HCT116 (cell line): ENCODE data around the gene TIRAP. TPM values are rescaled to one million over a fixed set of nuclear protein-coding genes. Genes with fewer than 3 reads are reported as not detected.
"Not testable (repeated sequence)": the region's sequence is repeated elsewhere in the genome, so short reads cannot be mapped to it uniquely, and the experiment has no call there.

Experiments
- ATAC-seq: fragments of 200-7000 bp; cut with Tn5 transposase; 2 replicates; pipeline ENCODE4 v1.9.1; 2020; ENCODE audit warnings: mild to moderate bottlenecking, moderate library complexity
- BruUV-seq: library from RNA; stranded (reverse); fragments of 400-500 nt; replicated peaks from 2 replicates; lab custom pipeline; 2021; lab: Mats Ljungman, UMichigan
- CTCF ChIA-PET: fragments of 300-600 bp; sonication (Branson Sonifier 250); formaldehyde crosslinking; loops from one replicate; lab custom pipeline; 2021; ENCODE audit warnings: antibody characterized with exemption; lab: Charles Lee
- POLR2A ChIA-PET: fragments of 300-600, 350-600 bp; sonication (Branson Sonifier 250); formaldehyde crosslinking; loops from one replicate; lab custom pipeline; 2021; ENCODE audit warnings: antibody characterized with exemption; lab: Charles Lee
- RAD21 ChIA-PET, 2 experiments: fragments of 300-600 bp; sonication (Branson Sonifier 250); formaldehyde crosslinking; loops; one replicate each; lab custom pipeline; 2023; ENCODE audit warnings: low total read pairs in 2 of 2; ENCODE audit not compliant: uncharacterized antibody in 2 of 2, unreplicated experiment in 2 of 2, low non-redundant PET in 1 of 2; lab: Charles Lee
- DNase-seq: peaks from one replicate; pipeline ENCODE4 v3.0.0-alpha.2; 2010; ENCODE audit warnings: low read depth, low spot score
- H2AFZ ChIP-seq: fragments of 200-600 bp; shearing (Covaris generic), sonication (generic); 2 replicates; pipeline ENCODE4 v1.6.1; 2017; ENCODE audit warnings: low read depth, mixed run types, mixed read lengths, antibody characterized with exemption, low read length; ENCODE audit not compliant: poor library complexity, severe bottlenecking
- H3K27ac ChIP-seq: 2 replicates; pipeline ENCODE4 v1.5.1; 2012; ENCODE audit warnings: low read depth, low read length
- H3K27me3 ChIP-seq: fragments of 200-600 bp; sonication (generic); 2 replicates; pipeline ENCODE4 v1.6.1; 2016; ENCODE audit warnings: mixed run types, low read length, mixed read lengths; ENCODE audit not compliant: insufficient read depth
- H3K36me3 ChIP-seq, 2 experiments: fragments of 200-500 bp in 1 of 2; fragments of 200-600 bp in 1 of 2; sonication (Bioruptor generic) in 1 of 2; sonication (generic) in 1 of 2; 2 replicates each; pipeline versions ENCODE4 v1.5.1 to v1.6.1; 2014 to 2016; ENCODE audit warnings: low read length in 2 of 2, inconsistent platforms in 1 of 2, mixed read lengths in 1 of 2, mixed run types in 1 of 2; ENCODE audit not compliant: insufficient read depth in 2 of 2, control insufficient read depth in 1 of 2
- H3K4me1 ChIP-seq, 2 experiments: fragments of 200-600 bp in 1 of 2; sonication (generic) in 1 of 2; 2 replicates each; pipeline versions ENCODE4 v1.5.1 to v1.6.1; 2012 to 2017; ENCODE audit warnings: low read length in 2 of 2, inconsistent platforms in 1 of 2, mild to moderate bottlenecking in 1 of 2, mixed read lengths in 1 of 2, mixed run types in 1 of 2, moderate library complexity in 1 of 2; ENCODE audit not compliant: insufficient read depth in 2 of 2, control insufficient read depth in 1 of 2
- H3K4me2 ChIP-seq: fragments of 200-600 bp; sonication (generic); 2 replicates; pipeline ENCODE4 v1.6.1; 2017; ENCODE audit warnings: mixed run types, low read length, mixed read lengths
- H3K4me3 ChIP-seq, 2 experiments: fragments of 200-600 bp in 1 of 2; sonication (generic) in 1 of 2; replicated peaks in 1 of 2; 2 replicates each; pipeline ENCODE4 v1.5.1; 2011 to 2016; ENCODE audit warnings: low read length in 2 of 2, control low read depth in 1 of 2, low read depth in 1 of 2, mild to moderate bottlenecking in 1 of 2, mixed read lengths in 1 of 2, mixed run types in 1 of 2
- H3K79me2 ChIP-seq: fragments of 200-600 bp; sonication (generic); 2 replicates; pipeline ENCODE4 v1.6.1; 2017; ENCODE audit warnings: mild to moderate bottlenecking, mixed run types, low read length, moderate library complexity, mixed read lengths; ENCODE audit not compliant: insufficient read depth
- H3K9ac ChIP-seq: fragments of 200-600 bp; sonication (generic); 2 replicates; pipeline ENCODE4 v1.6.1; 2016; ENCODE audit warnings: low read length, mixed read lengths
- H3K9me2 ChIP-seq: fragments of 200-600 bp; sonication (generic), shearing (Covaris generic); 2 replicates; pipeline ENCODE4 v1.6.1; 2017; ENCODE audit warnings: mixed run types, mild to moderate bottlenecking, moderate library complexity; ENCODE audit not compliant: insufficient read depth
- H3K9me3 ChIP-seq, 2 experiments: fragments of 200-500 bp in 1 of 2; fragments of 200-600 bp in 1 of 2; sonication (Bioruptor generic) in 1 of 2; sonication (generic) in 1 of 2; 2 replicates each; pipeline ENCODE4 v1.6.1; 2014 to 2017; ENCODE audit warnings: low read length in 2 of 2, mixed read lengths in 2 of 2, inconsistent platforms in 1 of 2, low read depth in 1 of 2, mild to moderate bottlenecking in 1 of 2, mixed run types in 1 of 2, moderate library complexity in 1 of 2; ENCODE audit not compliant: control insufficient read depth in 1 of 2, insufficient read depth in 1 of 2
- H4K20me1 ChIP-seq: fragments of 200-600 bp; sonication (generic), shearing (Covaris generic); 2 replicates; pipeline ENCODE4 v1.6.1; 2017; ENCODE audit warnings: mixed run types, mild to moderate bottlenecking, moderate library complexity; ENCODE audit not compliant: insufficient read depth
- CBX3 ChIP-seq: IDR thresholded peaks from 2 replicates; pipeline ENCODE4 v1.6.1; 2012; ENCODE audit warnings: low read depth
- EGR1 ChIP-seq: IDR thresholded peaks from 2 replicates; pipeline ENCODE4 v1.6.1; 2012; ENCODE audit warnings: low read depth
- POLR2AphosphoS5 ChIP-seq: IDR thresholded peaks from 2 replicates; pipeline ENCODE4 v1.6.1; 2011; ENCODE audit warnings: mild to moderate bottlenecking, low read depth, low read length, moderate library complexity
- REST ChIP-seq: IDR thresholded peaks from 2 replicates; pipeline ENCODE4 v1.6.1; 2012; ENCODE audit warnings: low read depth
- YY1 ChIP-seq: IDR thresholded peaks from 2 replicates; pipeline ENCODE4 v1.6.1; 2011; ENCODE audit warnings: low read length, low read depth, moderate library complexity, mild to moderate bottlenecking; ENCODE audit not compliant: insufficient replicate concordance; ENCODE audit errors: extremely low read depth
- ZBTB33 ChIP-seq: IDR thresholded peaks from 2 replicates; pipeline ENCODE4 v1.6.1; 2011; ENCODE audit warnings: mild to moderate bottlenecking, low read length, moderate library complexity; ENCODE audit not compliant: insufficient replicate concordance; ENCODE audit errors: extremely low read depth
- ZFX ChIP-seq: fragments of 450-650 bp; IDR thresholded peaks from 2 replicates; pipeline ENCODE4 v1.6.1; 2017
- intact Hi-C: fragments of 100-400 bp; cut with micrococcal nuclease; formaldehyde crosslinking; loops from 2 replicates; pipeline ENCODE4 v1.10.0; 2022
- total RNA-seq: library from RNA; stranded (reverse); gene quantifications from one replicate; pipeline ENCODE4 v1.2.1, GENCODE V29; 2021; ENCODE audit not compliant: unreplicated experiment

Gene TIRAP
- total RNA-seq, 1 experiment from 2014 or later, result 10.8 TPM

DNA sequence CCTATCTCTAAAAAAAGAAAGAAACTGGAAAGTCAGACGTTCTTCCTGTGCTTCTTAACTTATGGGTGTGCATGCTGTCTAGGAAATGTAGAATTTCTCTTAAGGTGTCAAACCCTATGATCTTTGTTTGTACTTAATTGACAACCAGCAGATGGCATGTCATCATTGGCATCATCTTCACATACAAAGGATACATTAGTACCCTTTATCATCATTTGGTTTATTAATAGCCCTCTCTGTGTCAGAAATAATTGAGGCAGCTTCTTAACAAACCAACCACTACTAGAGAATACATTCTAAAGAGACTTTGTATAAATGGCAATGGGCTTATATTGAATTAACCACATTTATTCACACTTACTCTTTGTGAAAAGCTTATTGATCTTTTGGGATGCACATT, 28.1 kb upstream of the TIRAP start:
- intact Hi-C loops, result no loop called here
- Histone ChIP-seq H3K9me2 (no peaks in the 10 kb centered on the region), H2AFZ (no peak overlapping the region), H3K4me1 (no peaks in the 10 kb centered on the region), H3K9me3 (no peaks in the 10 kb centered on the region), H3K36me3 (peaks cover 4 to 5% of the 10 kb centered on the region in 2 experiments; a peak in 2 of 4 replicates), H3K4me3 (no peak overlapping the region), H3K4me2 (no peak overlapping the region), H3K27ac (no peak overlapping the region), H4K20me1 (no peaks in the 10 kb centered on the region), H3K27me3 (no peaks in the 10 kb centered on the region), H3K9ac (no peak overlapping the region), H3K79me2 (no peaks in the 10 kb centered on the region)
- TF ChIP-seq ZFX (no peak), EGR1 (no peak), YY1 (no peak), ZBTB33 (no peak), REST (no peak), POLR2AphosphoS5 (no peak), CBX3 (no peak)
- no TSS peak for BruUV-seq
- no peak for ATAC-seq
- CTCF ChIA-PET, result no interaction called here
- RAD21 ChIA-PET, result no interaction called here
- DNase-seq, result no peak
- POLR2A ChIA-PET, result no interaction called here

DNA sequence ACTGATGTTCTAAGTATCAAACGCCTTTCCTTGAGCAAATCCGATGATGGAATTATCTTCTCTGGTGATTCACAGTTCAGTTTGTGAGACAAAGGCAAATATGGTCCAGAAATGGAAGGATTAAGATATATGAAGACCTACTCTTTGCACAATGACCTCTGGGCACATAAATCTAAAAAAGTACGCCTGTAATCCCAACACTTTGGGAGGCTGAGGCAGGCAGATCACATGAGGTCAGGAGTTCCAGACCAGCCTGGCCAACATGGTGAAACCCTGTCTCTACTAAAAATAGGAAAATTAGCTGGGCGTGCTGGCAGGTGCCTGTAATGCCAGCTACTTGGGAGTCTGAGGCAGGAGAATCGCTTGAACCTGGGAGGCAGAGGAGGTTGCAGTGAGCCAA, 27.4 kb upstream of the TIRAP start:
- H3K4me3 ChIP-seq, ATAC-seq, BruUV-seq, RAD21 ChIA-PET, H4K20me1 ChIP-seq, CTCF ChIA-PET, H3K9me2 ChIP-seq, H3K4me2 ChIP-seq, H3K9ac ChIP-seq, H3K79me2 ChIP-seq, H3K9me3 ChIP-seq, POLR2A ChIA-PET, H3K4me1 ChIP-seq, intact Hi-C loops, H3K27me3 ChIP-seq, H3K27ac ChIP-seq, H2AFZ ChIP-seq, DNase-seq, H3K36me3 ChIP-seq: not testable (repeated sequence)
